Karpas-422 (cell line): ENCODE data around the gene PTGES. TPM values are rescaled to one million over a fixed set of nuclear protein-coding genes. Genes with fewer than 3 reads are reported as not detected.
"Not testable (repeated sequence)": the region's sequence is repeated elsewhere in the genome, so short reads cannot be mapped to it uniquely, and the experiment has no call there.

ENCODE experiments used
- DNase-seq: peaks from one replicate; pipeline ENCODE4 v3.0.0-alpha.2; 2015
- H2AFZ ChIP-seq: fragments of 200-600 bp; sonication (generic); 2 replicates; pipeline ENCODE4 v1.6.1; 2014; ENCODE audit warnings: antibody characterized with exemption, low read length, mixed read lengths
- H3K27ac ChIP-seq: fragments of 200-600 bp; sonication (generic); 2 replicates; pipeline ENCODE4 v1.5.1; 2014; ENCODE audit warnings: mild to moderate bottlenecking, low read length, moderate library complexity
- H3K27me3 ChIP-seq: fragments of 200-600 bp; sonication (generic); 2 replicates; pipeline ENCODE4 v1.6.1; 2014; ENCODE audit warnings: low read length, mixed read lengths
- H3K36me3 ChIP-seq: fragments of 200-600 bp; sonication (generic); 2 replicates; pipeline ENCODE4 v1.6.1; 2014; ENCODE audit warnings: low read length, mixed read lengths; ENCODE audit not compliant: insufficient read depth
- H3K4me1 ChIP-seq: fragments of 200-600 bp; sonication (generic); 2 replicates; pipeline ENCODE4 v1.6.1; 2014; ENCODE audit warnings: mild to moderate bottlenecking, low read length, mixed read lengths
- H3K4me2 ChIP-seq: fragments of 200-600 bp; sonication (generic); 2 replicates; pipeline ENCODE4 v1.6.1; 2014; ENCODE audit warnings: low read length, low read depth, mild to moderate bottlenecking; ENCODE audit not compliant: poor library complexity, severe bottlenecking
- H3K4me3 ChIP-seq: fragments of 200-600 bp; sonication (generic); 2 replicates; pipeline ENCODE4 v1.5.1; 2014; ENCODE audit warnings: mild to moderate bottlenecking, antibody characterized with exemption, low read length, mixed read lengths
- H3K79me2 ChIP-seq: fragments of 200-600 bp; sonication (generic); 2 replicates; pipeline ENCODE4 v1.6.1; 2014; ENCODE audit warnings: mild to moderate bottlenecking, low read length, mixed read lengths
- H3K9ac ChIP-seq: fragments of 200-600 bp; sonication (generic); 2 replicates; pipeline ENCODE4 v1.6.0; 2014; ENCODE audit warnings: low read length
- H3K9me2 ChIP-seq: fragments of 200-600 bp; sonication (generic), shearing (Covaris generic); replicated peaks from 2 replicates; pipeline ENCODE4 v1.6.0; 2014; ENCODE audit warnings: mild to moderate bottlenecking, low read length, moderate library complexity; ENCODE audit not compliant: insufficient read depth
- H3K9me3 ChIP-seq: fragments of 300-700, 200-600 bp; sonication (generic); 2 replicates; pipeline ENCODE4 v1.6.1; 2014; ENCODE audit warnings: low read length, mixed read lengths
- H4K20me1 ChIP-seq: fragments of 200-600 bp; sonication (generic); 2 replicates; pipeline ENCODE4 v1.6.1; 2014; ENCODE audit warnings: mild to moderate bottlenecking, antibody characterized with exemption, low read length, low read depth; ENCODE audit not compliant: insufficient read depth
- total RNA-seq: library from RNA; depleted of rRNA; stranded (reverse); fragments of >200 nt; shearing (Covaris generic); gene quantifications from 2 replicates; pipeline ENCODE4 v1.2.3, GENCODE V29; 2014; ENCODE audit warnings: low replicate concordance; rRNA removed

The PTGES gene
- total RNA-seq, result not detected in 2 replicates

- no peak within 1 kb of the TSS for H3K27ac ChIP-seq
- no peaks in the 10 kb centered on the region for H3K79me2 ChIP-seq
- H3K9me3 ChIP-seq, result no peaks in the 10 kb centered on the region
- no peak for DNase-seq
- no peak within 1 kb of the TSS for H2AFZ ChIP-seq
- H3K4me3 ChIP-seq, result no peak within 1 kb of the TSS
- H3K9ac ChIP-seq, result no peak within 1 kb of the TSS
- no peaks in the 10 kb centered on the region for H3K36me3 ChIP-seq
- H3K27me3 ChIP-seq, result no peaks in the 10 kb centered on the region
- no peak within 1 kb of the TSS for H3K4me2 ChIP-seq
- no peaks in the 10 kb centered on the region for H4K20me1 ChIP-seq
- H3K9me2 ChIP-seq, result no peaks in the 10 kb centered on the region
- H3K4me1 ChIP-seq, result no peaks in the 10 kb centered on the region
Observed at GRCh38 chr9:129752900-129753729, at the start of gene PTGES. Gene PTGES, minus strand, starts transcription at chr9:129753042. Its CDS starts 30 bp downstream, at chr9:129753012.

GRCh38 chr9:129801504-129801903 lies 48.7 kb upstream of the PTGES start:
- Histone ChIP-seq H3K9me3 (no peaks in the 10 kb centered on the region), H4K20me1 (no peaks in the 10 kb centered on the region), H3K79me2 (peaks cover 14% of the 10 kb centered on the region), H3K4me2 (no peak overlapping the region), H3K36me3 (no peaks in the 10 kb centered on the region), H2AFZ (no peak overlapping the region), H3K9ac (no peak overlapping the region), H3K4me3 (no peak overlapping the region), H3K27me3 (no peaks in the 10 kb centered on the region), H3K27ac (no peak overlapping the region), H3K9me2 (no peaks in the 10 kb centered on the region), H3K4me1 (peaks cover 9% of the 10 kb centered on the region)
- peak; percentile 36 for DNase-seq

- no peak for DNase-seq
- no peak overlapping the region for H3K9ac ChIP-seq
- H3K9me2 ChIP-seq, result no peaks in the 10 kb centered on the region
- no peak overlapping the region for H3K27ac ChIP-seq
- H4K20me1 ChIP-seq, result no peaks in the 10 kb centered on the region
- H3K4me2 ChIP-seq, result no peak overlapping the region
- H3K79me2 ChIP-seq, result peaks cover 5% of the 10 kb centered on the region
- no peaks in the 10 kb centered on the region for H3K27me3 ChIP-seq
- no peaks in the 10 kb centered on the region for H3K36me3 ChIP-seq
- H2AFZ ChIP-seq, result no peak overlapping the region
- no peak overlapping the region for H3K4me3 ChIP-seq
- no peaks in the 10 kb centered on the region for H3K9me3 ChIP-seq
- H3K4me1 ChIP-seq, result peaks cover 3% of the 10 kb centered on the region
Observed at GRCh38 chr9:129798973-129799372, 46.1 kb upstream of the PTGES start.

GRCh38 chr9:129796029-129796428 lies 43.2 kb upstream of the PTGES start:
- H3K9me2 ChIP-seq, DNase-seq, H3K9me3 ChIP-seq, H3K27me3 ChIP-seq, H4K20me1 ChIP-seq, H3K4me1 ChIP-seq, H3K27ac ChIP-seq, H3K4me2 ChIP-seq, H3K4me3 ChIP-seq, H3K9ac ChIP-seq, H3K79me2 ChIP-seq, H2AFZ ChIP-seq, H3K36me3 ChIP-seq: not testable (repeated sequence)

GRCh38 chr9:129794549-129794948 lies 41.7 kb upstream of the PTGES start:
- DNase-seq, result no peak
- no peaks in the 10 kb centered on the region for H3K9me2 ChIP-seq
- H3K36me3 ChIP-seq, result no peaks in the 10 kb centered on the region
- no peaks in the 10 kb centered on the region for H3K79me2 ChIP-seq
- no peak overlapping the region for H3K4me3 ChIP-seq
- no peaks in the 10 kb centered on the region for H3K27me3 ChIP-seq
- no peaks in the 10 kb centered on the region for H3K9me3 ChIP-seq
- no peak overlapping the region for H3K9ac ChIP-seq
- H3K27ac ChIP-seq, result no peak overlapping the region
- no peak overlapping the region for H3K4me2 ChIP-seq
- H4K20me1 ChIP-seq, result 0 out of 2 replicates have a peak, but pooled peaks cover 4% of the 10 kb centered on the region
- H2AFZ ChIP-seq, result no peak overlapping the region
- H3K4me1 ChIP-seq, result no peaks in the 10 kb centered on the region

GRCh38 chr9:129786481-129786880 lies 33.6 kb upstream of the PTGES start:
- H3K9me3 ChIP-seq, result no peaks in the 10 kb centered on the region
- no peaks in the 10 kb centered on the region for H3K36me3 ChIP-seq
- no peak for DNase-seq
- no peak overlapping the region for H3K4me3 ChIP-seq
- no peaks in the 10 kb centered on the region for H3K9me2 ChIP-seq
- no peaks in the 10 kb centered on the region for H3K4me1 ChIP-seq
- H3K27me3 ChIP-seq, result no peaks in the 10 kb centered on the region
- H2AFZ ChIP-seq, result no peak overlapping the region
- no peaks in the 10 kb centered on the region for H3K79me2 ChIP-seq
- no peak overlapping the region for H3K4me2 ChIP-seq
- no peak overlapping the region for H3K27ac ChIP-seq
- H3K9ac ChIP-seq, result no peak overlapping the region
- 0 out of 2 replicates have a peak, but pooled peaks cover 4% of the 10 kb centered on the region for H4K20me1 ChIP-seq

- Histone ChIP-seq H3K27ac (no peak overlapping the region), H2AFZ (no peak overlapping the region), H3K4me3 (no peak overlapping the region)
Observed at GRCh38 chr9:129785866-129786265, 33.0 kb upstream of the PTGES start.

GRCh38 chr9:129784970-129785369 lies 32.1 kb upstream of the PTGES start:
- not testable (repeated sequence) for H3K9me2 ChIP-seq, DNase-seq, H3K4me1 ChIP-seq, H3K9ac ChIP-seq, H3K79me2 ChIP-seq, H3K27me3 ChIP-seq, H2AFZ ChIP-seq, H3K9me3 ChIP-seq, H3K36me3 ChIP-seq, H3K4me2 ChIP-seq, H3K27ac ChIP-seq, H4K20me1 ChIP-seq, H3K4me3 ChIP-seq

More at GRCh38 chr9:129785866-129786265, 33.0 kb upstream of the PTGES start:
- Histone ChIP-seq H3K27me3 (no peaks in the 10 kb centered on the region), H3K9ac (no peak overlapping the region), H3K4me2 (no peak overlapping the region), H3K79me2 (no peaks in the 10 kb centered on the region), H4K20me1 (0 out of 2 replicates have a peak, but pooled peaks cover 4% of the 10 kb centered on the region), H3K36me3 (no peaks in the 10 kb centered on the region), H3K9me2 (no peaks in the 10 kb centered on the region), H3K4me1 (no peaks in the 10 kb centered on the region), H3K9me3 (no peaks in the 10 kb centered on the region)
- DNase-seq, result no peak
